GM12878 (cell line): ENCODE results near the gene PERP. TPM values are rescaled to one million over a fixed set of nuclear protein-coding genes. Genes with fewer than 3 reads are reported as not detected.

Experiments used
- ATAC-seq: fragments of 200-7000 bp; cut with Tn5 transposase; 3 replicates; pipeline ENCODE4 v1.9.1; 2020; ENCODE audit warnings: mild to moderate bottlenecking, moderate library complexity
- BruUV-seq: library from RNA; stranded (reverse); fragments of 400-500 nt; replicated peaks from 2 replicates; lab custom pipeline; 2021; lab: Mats Ljungman, UMichigan
- CTCF ChIA-PET: fragments of 300-600 bp; sonication (Branson Sonifier 250); formaldehyde crosslinking; extraction: SDS; loops from one replicate; lab custom pipeline; 2021; ENCODE audit warnings: inconsistent platforms; lab: Yijun Ruan, JAX
- POLR2A ChIA-PET: fragments of 350-600 bp; formaldehyde crosslinking; extraction: SDS; loops from one replicate; lab custom pipeline; 2021; ENCODE audit warnings: inconsistent platforms; lab: Charles Lee
- RAD21 ChIA-PET: fragments of 300-600 bp; sonication (Branson Sonifier 250); formaldehyde crosslinking; loops from one replicate; lab custom pipeline; 2023; ENCODE audit warnings: antibody characterized with exemption; ENCODE audit not compliant: unreplicated experiment; lab: Charles Lee
- SMC1A ChIA-PET: fragments of 300-600 bp; sonication (Branson Sonifier 250); formaldehyde crosslinking; loops from one replicate; lab custom pipeline; 2023; ENCODE audit not compliant: unreplicated experiment, uncharacterized antibody; lab: Charles Lee
- DNase-seq: peaks from one replicate; pipeline ENCODE4 v3.0.0-alpha.2; 2011; ENCODE audit warnings: low read depth, low spot score
- FAIRE-seq: peaks from 3 replicates; lab custom pipeline; 2011; peaks lifted over from hg19 to GRCh38; lab: Jason Lieb, UNC
- H2AFZ ChIP-seq: 2 replicates; pipeline ENCODE4 v1.6.0; 2011; ENCODE audit warnings: low read depth, low read length, control low read depth; ENCODE audit not compliant: control insufficient read depth
- H3K27ac ChIP-seq: 2 replicates; pipeline ENCODE4 v1.5.1; 2011; ENCODE audit warnings: control low read depth; ENCODE audit not compliant: control insufficient read depth, insufficient read depth
- H3K27me3 ChIP-seq, 2 experiments: replicated peaks in 1 of 2; 2 replicates each; pipeline versions ENCODE4 v1.6.0 to v1.6.1; 2011; ENCODE audit warnings: low read length in 1 of 2; ENCODE audit not compliant: control insufficient read depth in 2 of 2, insufficient read depth in 2 of 2
- H3K36me3 ChIP-seq, 2 experiments: 2 replicates each; pipeline ENCODE4 v1.5.1; 2011; ENCODE audit warnings: low read length in 1 of 2; ENCODE audit not compliant: control insufficient read depth in 2 of 2, insufficient read depth in 2 of 2
- H3K4me1 ChIP-seq: 2 replicates; pipeline ENCODE4 v1.6.1; 2011; ENCODE audit warnings: mild to moderate bottlenecking, low read length, moderate library complexity, mixed read lengths; ENCODE audit not compliant: control insufficient read depth, insufficient read depth
- H3K4me2 ChIP-seq: 2 replicates; pipeline ENCODE4 v1.6.0; 2011; ENCODE audit warnings: control low read depth; ENCODE audit not compliant: control insufficient read depth, insufficient read depth
- H3K4me3 ChIP-seq: fragments of 200-600 bp; sonication (generic); 2 replicates; pipeline ENCODE4 v1.5.1; 2016
- H3K79me2 ChIP-seq: 2 replicates; pipeline ENCODE4 v1.6.0; 2011; ENCODE audit warnings: low read length; ENCODE audit not compliant: control insufficient read depth, insufficient read depth
- H3K9ac ChIP-seq: 2 replicates; pipeline ENCODE4 v1.8.0; 2011; ENCODE audit warnings: low read length, control low read depth, mixed read lengths; ENCODE audit not compliant: control insufficient read depth, insufficient read depth
- H3K9me3 ChIP-seq: replicated peaks from 3 replicates; pipeline ENCODE4 v1.5.1; 2011; ENCODE audit warnings: mild to moderate bottlenecking, low read length; ENCODE audit not compliant: control insufficient read depth, insufficient read depth
- H4K20me1 ChIP-seq: 2 replicates; pipeline ENCODE4 v1.6.0; 2011; ENCODE audit not compliant: control insufficient read depth, insufficient read depth
- CBFB ChIP-seq: IDR thresholded peaks from 2 replicates; pipeline ENCODE4 v1.6.1; 2016; ENCODE audit warnings: antibody characterized with exemption, low read depth
- CHD2 ChIP-seq: IDR thresholded peaks from 2 replicates; pipeline ENCODE4 v1.6.1; 2011; ENCODE audit warnings: low read depth, low read length, improper control_type of control experiment, borderline replicate concordance
- EP300 ChIP-seq, 2 experiments: fragments of 150-350 bp in 1 of 2; IDR thresholded peaks; 2 replicates each; pipeline ENCODE4 v1.6.1; 2011 to 2012; ENCODE audit warnings: low read depth in 2 of 2, low read length in 2 of 2, borderline replicate concordance in 1 of 2, improper control_type of control experiment in 1 of 2, inconsistent platforms in 1 of 2; ENCODE audit not compliant: control insufficient read depth in 1 of 2
- ETV6 ChIP-seq, 2 experiments: fragments of 450-650 bp in 1 of 2; IDR thresholded peaks in 1 of 2; conservative IDR thresholded peaks in 1 of 2; 2 replicates each; pipeline ENCODE4 v1.6.1; 2014; ENCODE audit warnings: antibody characterized with exemption in 1 of 2, borderline replicate concordance in 1 of 2, low read depth in 1 of 2, mild to moderate bottlenecking in 1 of 2, moderate library complexity in 1 of 2
- NBN ChIP-seq: fragments of 450-650 bp; IDR thresholded peaks from 2 replicates; pipeline ENCODE4 v1.6.1; 2016
- NFXL1 ChIP-seq: fragments of 450-650 bp; IDR thresholded peaks from 2 replicates; pipeline ENCODE4 v1.6.1; 2017; ENCODE audit warnings: antibody characterized with exemption, mild to moderate bottlenecking, borderline replicate concordance
- RUNX3 ChIP-seq: IDR thresholded peaks from 2 replicates; pipeline ENCODE4 v1.6.1; 2012; ENCODE audit warnings: low read length, inconsistent platforms
- SMAD1 ChIP-seq: fragments of 450-650 bp; IDR thresholded peaks from 2 replicates; pipeline ENCODE4 v1.6.1; 2018; ENCODE audit warnings: mild to moderate bottlenecking, low read depth; ENCODE audit not compliant: partially characterized antibody
- SUZ12 ChIP-seq: fragments of 200-600 bp; sonication (generic); IDR thresholded peaks from one replicate; pipeline ENCODE4 v1.6.1; 2018; ENCODE audit warnings: antibody characterized with exemption, mild to moderate bottlenecking; ENCODE audit not compliant: unreplicated experiment
- TCF12 ChIP-seq: IDR thresholded peaks from 2 replicates; pipeline ENCODE4 v1.6.1; 2011; ENCODE audit warnings: low read depth, mild to moderate bottlenecking, low read length
- ZNF274 ChIP-seq: IDR thresholded peaks from one replicate; pipeline ENCODE4 v1.8.0; 2011; ENCODE audit not compliant: insufficient read length, insufficient read depth
- ZNF384 ChIP-seq: IDR thresholded peaks from 2 replicates; pipeline ENCODE4 v1.6.1; 2012; ENCODE audit warnings: low read depth, mild to moderate bottlenecking, low read length, improper control_type of control experiment, borderline replicate concordance
- WGBS: methylation state at CpG from one replicate; pipeline ENCODE4 v1.1.6; 2016; ENCODE audit warnings: low lambda C conversion rate; ENCODE audit not compliant: insufficient replicate concordance, insufficient coverage; ENCODE audit errors: missing lambda C conversion rate; 5-methylcytosine and 5-hydroxymethylcytosine counted together
- in situ Hi-C: fragments of 300-500 bp; cut with MboI; formaldehyde crosslinking; loops from 9 replicates; pipeline ENCODE4 v1.14.3; 2018; ENCODE audit warnings: mixed read lengths
- intact Hi-C: fragments of 100-400 bp; cut with micrococcal nuclease; formaldehyde crosslinking; loops from one replicate; pipeline ENCODE4 v1.14.2; 2022; ENCODE audit not compliant: unreplicated experiment
- polyA plus RNA-seq, 11 experiments: library from polyadenylated mRNA; depleted of rRNA in 4 of 11; unstranded in 6 of 11; stranded (reverse) in 5 of 11; fragments of >200 nt; fragmentation: Nextera tagmentation in 4 of 11; fragmentation: Illumina TruSeq in 1 of 11; extraction: Ambion mirVana in 4 of 11; extraction: Trizol in 1 of 11; gene quantifications; 1 replicate in 1 of 11; 2 replicates in 10 of 11; pipeline versions ENCODE4 v1.2.1 to v1.2.3, GENCODE V29; 2011 to 2016; ENCODE audit warnings: inconsistent platforms in 2 of 11, missing spikeins in 2 of 11, low read depth in 1 of 11
- total RNA-seq, 4 experiments: library from RNA; depleted of rRNA in 3 of 4; stranded (reverse); fragments of >200 nt in 3 of 4; fragmentation: Illumina TruSeq in 1 of 4; extraction: Trizol in 1 of 4; gene quantifications; 2 replicates each; pipeline versions ENCODE4 v1.2.1 to v1.2.3, GENCODE V29; 2013 to 2021
- TF ChIP-seq, protein P1 (sequence below): fragments of 450-650 bp; IDR thresholded peaks from 2 replicates; pipeline ENCODE4 v1.6.1; 2017; ENCODE audit warnings: mild to moderate bottlenecking
- TF ChIP-seq, protein P2 (sequence below): fragments of 450-650 bp; IDR thresholded peaks from 2 replicates; pipeline ENCODE4 v1.6.1; 2017; ENCODE audit warnings: mild to moderate bottlenecking, low read depth, inconsistent platforms; ENCODE audit not compliant: poor library complexity, severe bottlenecking

PERP gene
- total and polyA plus RNA-seq, 10 of the 15 experiments (the other 5 are each of a cell fraction or from before 2014, with no cell fraction given) = 0.37 to 2.4 (median 0.75) TPM

DNA sequence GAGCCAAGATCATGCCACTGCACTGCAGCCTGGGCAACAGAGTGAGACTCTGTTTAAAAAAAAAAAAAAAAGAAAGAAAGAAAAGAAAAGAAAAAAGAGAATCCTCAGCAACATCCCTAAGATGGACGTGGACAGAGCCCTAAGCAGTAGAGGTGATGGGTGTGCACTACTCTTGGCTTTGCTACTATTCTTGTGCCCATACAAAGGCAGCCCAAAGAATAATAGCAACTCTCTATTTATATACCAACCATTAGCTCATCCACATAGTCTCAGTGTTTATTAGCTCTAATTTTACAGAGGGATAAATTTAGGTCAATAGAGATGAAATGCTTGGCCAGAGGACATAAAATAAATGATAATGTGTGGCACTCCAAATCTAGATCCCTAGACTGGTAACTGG is 62.2 kb downstream of the PERP start:
- Histone ChIP-seq H3K79me2 (no peaks in the 10 kb centered on the region), H3K9ac (no peak overlapping the region), H2AFZ (no peak overlapping the region), H3K4me3 (no peak overlapping the region), H4K20me1 (no peaks in the 10 kb centered on the region), H3K27me3 (no peaks in the 10 kb centered on the region; a peak in 1 of 4 replicates), H3K36me3 (no peaks in the 10 kb centered on the region), H3K27ac (no peak overlapping the region), H3K9me3 (no peaks in the 10 kb centered on the region; the same call in 2 of the 3 replicates), H3K4me2 (no peak overlapping the region), H3K4me1 (no peaks in the 10 kb centered on the region)
- no TSS peak for BruUV-seq
- ChIA-PET POLR2A (interaction anchor here (0.5 kb wide), 1 partner anchor 464 kb away, joined by 3 read pairs; no protein-coding TSS in a partner anchor), SMC1A (interaction anchor here (1.1 kb wide), 1 partner anchor 9 kb away, joined by 3 read pairs; no protein-coding TSS in a partner anchor), CTCF (no interaction called here), RAD21 (no interaction called here)
- FAIRE-seq (no peak), ATAC-seq (no peak), DNase-seq (no peak)
- 0% methylated on average over 1 of the region's 1 CpG for WGBS
- TF ChIP-seq ZNF274 (no peak), RUNX3 (no peak), ETV6 (conservative IDR thresholded peaks at IDR 0.05 in 1 of 2, IDR thresholded peaks at IDR 0.05 in 1 of 2; ENCODE audit: borderline replicate concordance in 1 of 2, low read depth in 1 of 2) (no peak), ZNF384 (no peak), NBN (no peak), TCF12 (no peak)
- intact Hi-C loops = no loop called here
- in situ Hi-C loops = no loop called here

DNA sequence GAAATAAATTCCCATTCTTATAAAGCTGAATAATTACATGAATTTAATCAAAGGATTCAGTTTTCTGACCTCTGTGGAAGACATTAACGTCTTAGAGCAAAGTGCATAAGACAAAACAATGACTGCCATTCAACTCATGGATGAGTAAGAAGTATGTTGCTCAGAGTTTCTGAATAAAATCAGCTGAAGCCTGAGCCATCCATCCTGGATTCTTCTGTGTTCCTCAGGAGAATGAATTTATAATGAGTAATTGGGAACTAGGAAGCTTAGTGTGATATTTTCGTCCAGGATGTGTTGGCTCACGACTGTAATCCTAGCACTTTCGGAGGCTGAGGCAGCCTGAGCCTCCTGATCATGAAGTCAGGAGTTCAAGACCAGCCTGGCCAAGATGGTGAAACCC is 62.8 kb downstream of the PERP start:
- H4K20me1 ChIP-seq = no peaks in the 10 kb centered on the region
- RAD21 ChIA-PET = no interaction called here
- SMC1A ChIA-PET = interaction anchor here (1.1 kb wide), 1 partner anchor 10 kb away, joined by 3 read pairs; no protein-coding TSS in a partner anchor
- no peak overlapping the region for H2AFZ ChIP-seq
- DNase-seq = no peak
- intact Hi-C loops (no loop called here), in situ Hi-C loops (no loop called here)
- 0% methylated on average over 4 of the region's 4 CpGs for WGBS
- no peaks in the 10 kb centered on the region; a peak in 1 of 4 replicates for H3K27me3 ChIP-seq
- no peaks in the 10 kb centered on the region for H3K36me3 ChIP-seq
- POLR2A ChIA-PET = interaction anchor here (0.5 kb wide), 1 partner anchor 464 kb away, joined by 3 read pairs; no protein-coding TSS in a partner anchor
- CTCF ChIA-PET = no interaction called here
- no peak overlapping the region for H3K4me3 ChIP-seq
- H3K4me2 ChIP-seq = no peak overlapping the region
- no peak overlapping the region for H3K9ac ChIP-seq
- BruUV-seq = no TSS peak
- no peak for FAIRE-seq
- no peak overlapping the region for H3K27ac ChIP-seq
- H3K9me3 ChIP-seq = no peaks in the 10 kb centered on the region; the same call in 2 of the 3 replicates
- H3K79me2 ChIP-seq = no peaks in the 10 kb centered on the region
- ATAC-seq = no peak
- no peaks in the 10 kb centered on the region for H3K4me1 ChIP-seq
- TF ChIP-seq, protein P1, sequence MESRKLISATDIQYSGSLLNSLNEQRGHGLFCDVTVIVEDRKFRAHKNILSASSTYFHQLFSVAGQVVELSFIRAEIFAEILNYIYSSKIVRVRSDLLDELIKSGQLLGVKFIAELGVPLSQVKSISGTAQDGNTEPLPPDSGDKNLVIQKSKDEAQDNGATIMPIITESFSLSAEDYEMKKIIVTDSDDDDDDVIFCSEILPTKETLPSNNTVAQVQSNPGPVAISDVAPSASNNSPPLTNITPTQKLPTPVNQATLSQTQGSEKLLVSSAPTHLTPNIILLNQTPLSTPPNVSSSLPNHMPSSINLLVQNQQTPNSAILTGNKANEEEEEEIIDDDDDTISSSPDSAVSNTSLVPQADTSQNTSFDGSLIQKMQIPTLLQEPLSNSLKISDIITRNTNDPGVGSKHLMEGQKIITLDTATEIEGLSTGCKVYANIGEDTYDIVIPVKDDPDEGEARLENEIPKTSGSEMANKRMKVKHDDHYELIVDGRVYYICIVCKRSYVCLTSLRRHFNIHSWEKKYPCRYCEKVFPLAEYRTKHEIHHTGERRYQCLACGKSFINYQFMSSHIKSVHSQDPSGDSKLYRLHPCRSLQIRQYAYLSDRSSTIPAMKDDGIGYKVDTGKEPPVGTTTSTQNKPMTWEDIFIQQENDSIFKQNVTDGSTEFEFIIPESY = no peak
- TF ChIP-seq, protein P2, sequence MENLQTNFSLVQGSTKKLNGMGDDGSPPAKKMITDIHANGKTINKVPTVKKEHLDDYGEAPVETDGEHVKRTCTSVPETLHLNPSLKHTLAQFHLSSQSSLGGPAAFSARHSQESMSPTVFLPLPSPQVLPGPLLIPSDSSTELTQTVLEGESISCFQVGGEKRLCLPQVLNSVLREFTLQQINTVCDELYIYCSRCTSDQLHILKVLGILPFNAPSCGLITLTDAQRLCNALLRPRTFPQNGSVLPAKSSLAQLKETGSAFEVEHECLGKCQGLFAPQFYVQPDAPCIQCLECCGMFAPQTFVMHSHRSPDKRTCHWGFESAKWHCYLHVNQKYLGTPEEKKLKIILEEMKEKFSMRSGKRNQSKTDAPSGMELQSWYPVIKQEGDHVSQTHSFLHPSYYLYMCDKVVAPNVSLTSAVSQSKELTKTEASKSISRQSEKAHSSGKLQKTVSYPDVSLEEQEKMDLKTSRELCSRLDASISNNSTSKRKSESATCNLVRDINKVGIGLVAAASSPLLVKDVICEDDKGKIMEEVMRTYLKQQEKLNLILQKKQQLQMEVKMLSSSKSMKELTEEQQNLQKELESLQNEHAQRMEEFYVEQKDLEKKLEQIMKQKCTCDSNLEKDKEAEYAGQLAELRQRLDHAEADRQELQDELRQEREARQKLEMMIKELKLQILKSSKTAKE = no peak
- no peak for TF ChIP-seq CHD2
- no peak for TF ChIP-seq SUZ12
- TF ChIP-seq EP300 (IDR thresholded peaks at IDR 0.05; ENCODE audit: borderline replicate concordance in 1 of 2, control insufficient read depth in 1 of 2, low read depth in 2 of 2, low read length in 2 of 2) = no peak
- TF ChIP-seq CBFB = no peak
- TF ChIP-seq NFXL1 = no peak
- no peak for TF ChIP-seq SMAD1
